ENCODE measurements around the gene REG1A.

The REG1A gene

GRCh38 chr2:79162132-79162531 lies 41.8 kb downstream of the REG1A start:
- in situ Hi-C loops (cut with HindIII; ENCODE audit: low sequenced_read_pairs), result no loop called here
- H3K4me3 ChIP-seq (ENCODE audit: low read depth, low read length), result no peak overlapping the region
- DNase-seq (ENCODE audit: low read depth), result no peak
- TF ChIP-seq CTCF (IDR thresholded peaks at IDR 0.05; ENCODE audit: low read depth, low read length, missing control alignments), result no peak

DNA sequence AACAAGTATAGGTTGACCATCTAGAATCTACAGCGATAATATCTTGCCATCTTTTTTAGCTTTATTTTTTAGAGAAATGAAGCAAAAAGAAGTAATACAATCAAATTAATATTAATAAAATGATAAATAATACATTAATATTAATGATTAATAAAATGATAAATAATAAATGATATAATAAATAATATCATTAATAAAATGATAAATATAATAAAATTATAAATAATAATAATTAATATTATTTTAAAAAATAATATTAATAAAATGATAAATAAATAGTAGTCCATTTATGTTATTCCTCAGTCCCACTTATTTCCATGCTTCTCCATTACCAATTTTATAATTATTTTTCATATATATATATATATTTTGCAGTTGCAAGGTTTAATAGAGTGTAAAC lies 42.5 kb downstream of the REG1A start:
- DNase-seq (ENCODE audit: low read depth), result no peak
- in situ Hi-C loops (cut with HindIII; ENCODE audit: low sequenced_read_pairs), result no loop called here
- TF ChIP-seq CTCF (IDR thresholded peaks at IDR 0.05; ENCODE audit: low read depth, low read length, missing control alignments), result no peak

GRCh38 chr2:79171348-79171958 lies 51.2 kb downstream of the REG1A start:
- no peak overlapping the region for H3K4me3 ChIP-seq (ENCODE audit: low read depth, low read length)
- in situ Hi-C loops (cut with HindIII; ENCODE audit: low sequenced_read_pairs), result no loop called here
- DNase-seq (ENCODE audit: low read depth), result no peak

More for the DNA sequence above, 42.5 kb downstream of the REG1A start:
- no peak overlapping the region for H3K4me3 ChIP-seq (ENCODE audit: low read depth, low read length)

More at GRCh38 chr2:79171348-79171958, 51.2 kb downstream of the REG1A start:
- no peak for TF ChIP-seq CTCF (IDR thresholded peaks at IDR 0.05; ENCODE audit: low read depth, low read length, missing control alignments)

All from astrocyte of the cerebellum (primary cell).